Loucy (cell line): Measurements from ENCODE around the gene STXBP3.

Experiments used
- H2AFZ ChIP-seq: fragments of 200-600 bp; sonication (generic); 2 replicates; pipeline ENCODE4 v1.6.0; 2016; ENCODE audit warnings: antibody characterized with exemption, mild to moderate bottlenecking, low read length, moderate library complexity
- H3F3A ChIP-seq: fragments of 200-600 bp; 2 replicates; pipeline ENCODE4 v1.6.0; 2016; ENCODE audit warnings: antibody characterized with exemption, low read depth, mild to moderate bottlenecking
- H3K27me3 ChIP-seq: fragments of 200-600 bp; sonication (generic); 2 replicates; pipeline ENCODE4 v1.6.1; 2014; ENCODE audit warnings: low read length, mild to moderate bottlenecking; ENCODE audit not compliant: insufficient read depth, poor library complexity, severe bottlenecking
- H3K36me3 ChIP-seq: fragments of 200-600 bp; sonication (generic); 2 replicates; pipeline ENCODE4 v1.6.1; 2016; ENCODE audit warnings: low read length; ENCODE audit not compliant: insufficient read depth
- H3K4me1 ChIP-seq: fragments of 200-600 bp; sonication (generic); 2 replicates; pipeline ENCODE4 v1.5.1; 2014; ENCODE audit warnings: low read length, mild to moderate bottlenecking; ENCODE audit not compliant: insufficient read depth, poor library complexity, severe bottlenecking
- H3K4me2 ChIP-seq: fragments of 200-600 bp; sonication (generic); 2 replicates; pipeline ENCODE4 v1.6.0; 2014; ENCODE audit warnings: antibody characterized with exemption, low read length, low read depth, mild to moderate bottlenecking; ENCODE audit not compliant: poor library complexity, severe bottlenecking
- H3K4me3 ChIP-seq: fragments of 200-600 bp; sonication (generic); 2 replicates; pipeline ENCODE4 v1.5.1; 2014; ENCODE audit warnings: low read length, mild to moderate bottlenecking, mixed read lengths; ENCODE audit not compliant: poor library complexity, severe bottlenecking
- H3K79me2 ChIP-seq: fragments of 200-600 bp; sonication (generic); 2 replicates; pipeline ENCODE4 v1.6.1; 2014; ENCODE audit warnings: low read length; ENCODE audit not compliant: insufficient read depth
- H3K9ac ChIP-seq: fragments of 200-600 bp; sonication (generic); 2 replicates; pipeline ENCODE4 v1.6.0; 2014; ENCODE audit warnings: mild to moderate bottlenecking, low read depth, low read length, moderate library complexity; ENCODE audit not compliant: poor library complexity, severe bottlenecking
- H3K9me2 ChIP-seq: fragments of 200-600 bp; sonication (generic); replicated peaks from 2 replicates; pipeline ENCODE4 v1.6.1; 2016; ENCODE audit warnings: low read depth, low read length, mixed read lengths
- H3K9me3 ChIP-seq: fragments of 200-600 bp; sonication (generic); 2 replicates; pipeline ENCODE4 v1.6.1; 2014; ENCODE audit warnings: mild to moderate bottlenecking, antibody characterized with exemption, low read length, low read depth; ENCODE audit not compliant: insufficient read depth
- H4K20me1 ChIP-seq: fragments of 200-600 bp; sonication (generic); 2 replicates; pipeline ENCODE4 v1.6.0; 2014; ENCODE audit warnings: antibody characterized with exemption, low read length, mild to moderate bottlenecking; ENCODE audit not compliant: insufficient read depth, poor library complexity, severe bottlenecking
- EZH2phosphoT487 ChIP-seq: fragments of 200-600 bp; IDR thresholded peaks from 2 replicates; pipeline ENCODE4 v1.6.1; 2018; ENCODE audit warnings: antibody characterized with exemption, mild to moderate bottlenecking, moderate library complexity, borderline replicate concordance
- TF ChIP-seq, protein P1 (sequence below): fragments of 200-600 bp; sonication (generic); conservative IDR thresholded peaks from 2 replicates; pipeline ENCODE4 v1.5.1; 2014; ENCODE audit warnings: mild to moderate bottlenecking, antibody characterized with exemption, low read length

The STXBP3 gene

DNA sequence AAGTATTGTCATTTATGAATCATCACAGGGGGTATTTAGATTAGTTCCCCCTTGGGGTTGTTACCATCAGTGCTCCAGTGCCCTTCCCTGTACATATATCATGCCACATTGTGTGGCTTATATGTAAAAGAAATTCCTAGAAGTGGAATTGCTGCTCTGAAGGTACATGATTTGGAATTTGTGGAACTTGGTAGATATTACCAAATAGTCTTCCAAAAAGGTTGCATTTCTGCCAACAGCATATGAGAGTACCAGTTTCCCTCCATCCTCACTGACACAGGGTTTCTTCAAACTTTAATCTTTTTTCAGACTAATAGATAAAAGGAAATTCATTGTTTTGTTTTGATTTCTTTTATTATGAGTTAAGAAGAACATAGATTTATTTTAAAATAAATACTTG, 69.1 kb downstream of the STXBP3 start:
- no peaks in the 10 kb centered on the region for H3K4me1 ChIP-seq
- H3K4me2 ChIP-seq, result no peak overlapping the region
- H3F3A ChIP-seq, result no peaks in the 10 kb centered on the region
- H3K9ac ChIP-seq, result no peak overlapping the region
- H2AFZ ChIP-seq, result no peak overlapping the region
- no peaks in the 10 kb centered on the region for H3K9me3 ChIP-seq
- H3K79me2 ChIP-seq, result no peaks in the 10 kb centered on the region
- H3K36me3 ChIP-seq, result no peaks in the 10 kb centered on the region
- no peak overlapping the region for H3K4me3 ChIP-seq
- no peaks in the 10 kb centered on the region for H3K9me2 ChIP-seq
- TF ChIP-seq EZH2phosphoT487, result no peak
- TF ChIP-seq, protein P1, sequence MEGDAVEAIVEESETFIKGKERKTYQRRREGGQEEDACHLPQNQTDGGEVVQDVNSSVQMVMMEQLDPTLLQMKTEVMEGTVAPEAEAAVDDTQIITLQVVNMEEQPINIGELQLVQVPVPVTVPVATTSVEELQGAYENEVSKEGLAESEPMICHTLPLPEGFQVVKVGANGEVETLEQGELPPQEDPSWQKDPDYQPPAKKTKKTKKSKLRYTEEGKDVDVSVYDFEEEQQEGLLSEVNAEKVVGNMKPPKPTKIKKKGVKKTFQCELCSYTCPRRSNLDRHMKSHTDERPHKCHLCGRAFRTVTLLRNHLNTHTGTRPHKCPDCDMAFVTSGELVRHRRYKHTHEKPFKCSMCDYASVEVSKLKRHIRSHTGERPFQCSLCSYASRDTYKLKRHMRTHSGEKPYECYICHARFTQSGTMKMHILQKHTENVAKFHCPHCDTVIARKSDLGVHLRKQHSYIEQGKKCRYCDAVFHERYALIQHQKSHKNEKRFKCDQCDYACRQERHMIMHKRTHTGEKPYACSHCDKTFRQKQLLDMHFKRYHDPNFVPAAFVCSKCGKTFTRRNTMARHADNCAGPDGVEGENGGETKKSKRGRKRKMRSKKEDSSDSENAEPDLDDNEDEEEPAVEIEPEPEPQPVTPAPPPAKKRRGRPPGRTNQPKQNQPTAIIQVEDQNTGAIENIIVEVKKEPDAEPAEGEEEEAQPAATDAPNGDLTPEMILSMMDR, result no peak
- no peaks in the 10 kb centered on the region for H4K20me1 ChIP-seq
- no peaks in the 10 kb centered on the region for H3K27me3 ChIP-seq

DNA sequence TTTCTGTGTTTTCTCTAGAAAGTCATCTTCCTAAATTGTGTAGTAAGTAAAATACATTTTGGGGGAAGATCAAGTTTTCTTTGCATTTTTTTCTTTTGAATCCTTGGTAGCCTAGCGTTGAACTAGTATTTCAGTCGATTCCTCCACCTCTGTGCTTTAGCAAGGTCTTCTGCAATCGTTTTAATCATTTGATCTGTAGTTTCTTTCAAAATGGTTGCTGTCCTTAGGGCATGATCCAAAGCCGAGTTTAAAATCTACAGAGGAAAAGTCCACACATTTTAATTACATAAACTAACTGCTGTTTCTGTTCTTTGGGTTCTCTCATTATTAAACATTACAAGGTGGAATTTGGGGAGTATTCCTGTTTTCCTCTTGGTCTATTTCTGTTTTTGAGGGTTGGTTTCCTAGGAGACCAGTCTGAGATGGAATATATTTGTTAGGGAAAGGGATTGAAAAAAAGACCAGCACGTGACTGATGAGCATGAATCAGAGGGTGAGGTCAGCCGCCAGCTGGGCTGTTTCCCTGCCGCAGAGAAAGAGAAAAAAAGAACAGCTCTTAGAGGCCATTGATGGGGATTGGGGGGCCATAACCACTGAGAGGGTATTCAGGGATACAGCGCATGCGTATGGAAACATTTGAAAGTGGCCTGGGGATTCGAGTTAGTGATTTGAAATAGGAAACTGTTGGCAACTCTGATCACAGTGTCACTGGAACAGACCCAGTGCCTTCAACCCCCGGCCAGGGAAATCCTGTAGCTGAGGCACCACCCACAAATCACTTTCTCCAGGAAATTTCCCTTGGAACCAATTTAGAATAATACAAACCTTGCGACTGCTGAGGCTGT, 69.8 kb downstream of the STXBP3 start:
- Histone ChIP-seq H3K27me3 (no peaks in the 10 kb centered on the region), H3K36me3 (no peaks in the 10 kb centered on the region), H3K79me2 (no peaks in the 10 kb centered on the region), H4K20me1 (no peaks in the 10 kb centered on the region), H3K4me1 (no peaks in the 10 kb centered on the region), H3K4me3 (no peak overlapping the region), H3K4me2 (no peak overlapping the region), H2AFZ (no peak overlapping the region), H3F3A (no peaks in the 10 kb centered on the region), H3K9me3 (no peaks in the 10 kb centered on the region), H3K9ac (no peak overlapping the region), H3K9me2 (no peaks in the 10 kb centered on the region)
- TF ChIP-seq, protein P1, result no peak
- no peak for TF ChIP-seq EZH2phosphoT487

DNA sequence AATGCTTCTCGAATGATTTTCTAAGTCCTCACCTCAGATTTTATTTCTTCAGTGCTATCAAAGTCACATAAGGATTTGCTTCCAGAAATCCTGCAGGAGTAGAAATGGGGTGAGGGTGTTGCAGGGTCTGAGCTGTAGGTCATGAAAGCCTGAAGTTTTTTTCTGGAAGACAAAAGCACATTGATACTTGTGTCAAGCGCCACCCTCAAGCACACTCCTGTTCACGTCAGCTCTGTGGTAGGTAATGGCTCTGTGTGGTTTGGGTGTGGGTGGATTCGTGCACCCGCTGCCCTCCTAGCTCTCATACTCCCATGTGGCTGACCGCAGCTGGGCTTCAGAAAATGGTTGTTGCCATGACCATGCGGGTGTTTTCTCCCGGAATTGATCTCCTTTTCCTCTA, 70.5 kb downstream of the STXBP3 start:
- Histone ChIP-seq H3K9ac (no peak overlapping the region), H2AFZ (no peak overlapping the region), H4K20me1 (no peaks in the 10 kb centered on the region), H3F3A (no peaks in the 10 kb centered on the region), H3K36me3 (no peaks in the 10 kb centered on the region), H3K79me2 (no peaks in the 10 kb centered on the region), H3K27me3 (no peaks in the 10 kb centered on the region), H3K4me3 (no peak overlapping the region), H3K9me3 (no peaks in the 10 kb centered on the region), H3K4me2 (no peak overlapping the region), H3K4me1 (no peaks in the 10 kb centered on the region), H3K9me2 (no peaks in the 10 kb centered on the region)
- TF ChIP-seq, protein P1, result no peak
- no peak for TF ChIP-seq EZH2phosphoT487
